AG09309 (cell line): ENCODE data around the gene SCP2D1.

ENCODE experiments used
- DNase-seq: peaks from one replicate; pipeline ENCODE4 v3.0.0-alpha.2; 2010; ENCODE audit warnings: low read depth
- H3K4me3 ChIP-seq: 2 replicates; pipeline ENCODE4 v1.5.1; 2011; ENCODE audit warnings: mild to moderate bottlenecking, low read depth, low read length, moderate library complexity; ENCODE audit not compliant: control insufficient read depth
- CTCF ChIP-seq: IDR thresholded peaks from 2 replicates; pipeline ENCODE4 v1.5.1; 2011; ENCODE audit warnings: mild to moderate bottlenecking, low read depth, low read length, inconsistent platforms; ENCODE audit not compliant: insufficient read depth, control insufficient read depth; ENCODE audit errors: missing control alignments

SCP2D1 gene

GRCh38 chr20:18855882-18856281, 42.3 kb downstream of the SCP2D1 start:
- H3K4me3 ChIP-seq: no peak overlapping the region
- TF ChIP-seq CTCF: no peak
- no peak for DNase-seq

GRCh38 chr20:18856873-18857272, 43.3 kb downstream of the SCP2D1 start:
- TF ChIP-seq CTCF: no peak
- no peak overlapping the region for H3K4me3 ChIP-seq
- DNase-seq: no peak

- no peak overlapping the region for H3K4me3 ChIP-seq
- TF ChIP-seq CTCF: no peak
- DNase-seq: no peak
These were observed 44.1 kb downstream of the SCP2D1 start for GRCh38 chr20:18857640-18858039.

GRCh38 chr20:18858816-18859215, 45.2 kb downstream of the SCP2D1 start:
- no peak for TF ChIP-seq CTCF
- no peak for DNase-seq
- no peak overlapping the region for H3K4me3 ChIP-seq
